ENCODE data around the gene SLC6A5. TPM values are rescaled to one million over a fixed set of nuclear protein-coding genes. Genes with fewer than 3 reads are reported as not detected.

The SLC6A5 gene
- total and polyA plus RNA-seq, 2 experiments from 2014 or later: not detected

GRCh38 chr11:20618083-20618482, 18.7 kb downstream of the SLC6A5 start:
- H3K27me3 ChIP-seq: peaks cover 10% of the 10 kb centered on the region

DNA sequence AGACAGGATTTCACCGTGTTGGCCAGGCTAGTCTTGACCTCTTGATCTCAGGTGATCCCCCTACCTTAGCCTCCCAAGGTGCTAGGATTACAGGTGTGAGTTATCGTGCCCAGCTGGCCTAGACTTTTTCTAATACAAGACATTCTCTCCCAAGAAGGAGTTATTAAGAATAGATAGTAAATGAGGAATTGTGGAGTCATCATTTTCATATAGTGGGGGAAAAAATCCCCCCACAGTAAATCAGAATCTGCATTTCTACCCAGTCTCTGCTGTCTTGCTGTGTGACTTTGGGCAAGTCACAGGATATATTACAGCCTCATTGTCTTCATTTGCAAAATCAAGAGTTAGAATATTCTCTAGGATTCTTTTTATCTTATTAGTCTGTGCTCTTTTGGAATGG, 21.6 kb downstream of the SLC6A5 start:
- Histone ChIP-seq H3K4me3 (no peak overlapping the region), H3K9me3 (ENCODE audit: low read depth) (no peaks in the 10 kb centered on the region), H3K27ac (no peak overlapping the region), H3K36me3 (no peaks in the 10 kb centered on the region), H3K27me3 (peaks cover 10% of the 10 kb centered on the region), H3K4me1 (ENCODE audit: low read depth) (no peaks in the 10 kb centered on the region)
- TF ChIP-seq, protein P1, sequence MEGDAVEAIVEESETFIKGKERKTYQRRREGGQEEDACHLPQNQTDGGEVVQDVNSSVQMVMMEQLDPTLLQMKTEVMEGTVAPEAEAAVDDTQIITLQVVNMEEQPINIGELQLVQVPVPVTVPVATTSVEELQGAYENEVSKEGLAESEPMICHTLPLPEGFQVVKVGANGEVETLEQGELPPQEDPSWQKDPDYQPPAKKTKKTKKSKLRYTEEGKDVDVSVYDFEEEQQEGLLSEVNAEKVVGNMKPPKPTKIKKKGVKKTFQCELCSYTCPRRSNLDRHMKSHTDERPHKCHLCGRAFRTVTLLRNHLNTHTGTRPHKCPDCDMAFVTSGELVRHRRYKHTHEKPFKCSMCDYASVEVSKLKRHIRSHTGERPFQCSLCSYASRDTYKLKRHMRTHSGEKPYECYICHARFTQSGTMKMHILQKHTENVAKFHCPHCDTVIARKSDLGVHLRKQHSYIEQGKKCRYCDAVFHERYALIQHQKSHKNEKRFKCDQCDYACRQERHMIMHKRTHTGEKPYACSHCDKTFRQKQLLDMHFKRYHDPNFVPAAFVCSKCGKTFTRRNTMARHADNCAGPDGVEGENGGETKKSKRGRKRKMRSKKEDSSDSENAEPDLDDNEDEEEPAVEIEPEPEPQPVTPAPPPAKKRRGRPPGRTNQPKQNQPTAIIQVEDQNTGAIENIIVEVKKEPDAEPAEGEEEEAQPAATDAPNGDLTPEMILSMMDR (IDR thresholded peaks at IDR 0.05; ENCODE audit: low read depth, low read length): no peak
- no peak for DNase-seq (ENCODE audit: low read depth in 1 of 2, low spot score in 1 of 2)

More at GRCh38 chr11:20618083-20618482, 18.7 kb downstream of the SLC6A5 start:
- TF ChIP-seq, protein P1 (IDR thresholded peaks at IDR 0.05; ENCODE audit: low read depth, low read length): no peak
- H3K27ac ChIP-seq: no peak overlapping the region
- no peak overlapping the region for H3K4me3 ChIP-seq
- no peaks in the 10 kb centered on the region for H3K36me3 ChIP-seq
- no peaks in the 10 kb centered on the region for H3K9me3 ChIP-seq (ENCODE audit: low read depth)
- no peaks in the 10 kb centered on the region for H3K4me1 ChIP-seq (ENCODE audit: low read depth)
- DNase-seq (ENCODE audit: low read depth in 1 of 2, low spot score in 1 of 2): peak in 1 of 2 donors; percentile 82

GRCh38 chr11:20621679-20622078, 22.3 kb downstream of the SLC6A5 start:
- H3K36me3 ChIP-seq: no peaks in the 10 kb centered on the region
- no peak for DNase-seq (ENCODE audit: low read depth in 1 of 2, low spot score in 1 of 2)
- TF ChIP-seq, protein P1 (IDR thresholded peaks at IDR 0.05; ENCODE audit: low read depth, low read length): no peak

GRCh38 chr11:20623252-20623651, 23.8 kb downstream of the SLC6A5 start:
- H3K9me3 ChIP-seq (ENCODE audit: low read depth): no peaks in the 10 kb centered on the region
- H3K4me3 ChIP-seq: no peak overlapping the region
- peaks cover 10% of the 10 kb centered on the region for H3K27me3 ChIP-seq
- no peaks in the 10 kb centered on the region for H3K36me3 ChIP-seq
- peaks cover 7% of the 10 kb centered on the region for H3K4me1 ChIP-seq (ENCODE audit: low read depth)
- no peak for DNase-seq (ENCODE audit: low read depth in 1 of 2, low spot score in 1 of 2)
- no peak overlapping the region for H3K27ac ChIP-seq
- TF ChIP-seq, protein P1 (IDR thresholded peaks at IDR 0.05; ENCODE audit: low read depth, low read length): no peak

More at GRCh38 chr11:20621679-20622078, 22.3 kb downstream of the SLC6A5 start:
- Histone ChIP-seq H3K27me3 (peaks cover 10% of the 10 kb centered on the region), H3K4me1 (ENCODE audit: low read depth) (no peaks in the 10 kb centered on the region), H3K27ac (no peak overlapping the region), H3K9me3 (ENCODE audit: low read depth) (no peaks in the 10 kb centered on the region), H3K4me3 (no peak overlapping the region)

DNA sequence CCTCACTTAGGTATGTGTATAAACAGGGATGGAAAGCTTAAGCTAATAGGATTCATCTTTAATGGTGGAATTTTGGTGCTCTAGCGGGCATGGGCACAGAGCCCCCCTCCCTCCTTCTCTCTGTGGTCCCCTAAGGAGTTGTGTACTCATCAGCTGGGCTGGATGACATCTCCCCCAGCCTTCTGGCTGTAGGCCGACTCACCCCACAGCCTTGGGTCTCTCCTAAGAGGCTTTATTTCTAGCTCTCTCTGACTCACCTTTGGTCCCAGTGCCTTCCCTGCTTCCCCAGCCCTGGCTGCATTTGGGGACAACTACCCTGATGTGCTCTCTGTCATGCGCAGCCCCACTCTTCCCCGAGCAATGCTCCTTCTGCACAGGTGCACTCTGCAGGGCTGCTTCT, 26.9 kb downstream of the SLC6A5 start:
- Histone ChIP-seq H3K27me3 (peaks cover 5% of the 10 kb centered on the region), H3K4me1 (ENCODE audit: low read depth) (peaks cover 7% of the 10 kb centered on the region), H3K9me3 (ENCODE audit: low read depth) (no peaks in the 10 kb centered on the region), H3K36me3 (no peaks in the 10 kb centered on the region), H3K27ac (no peak overlapping the region), H3K4me3 (no peak overlapping the region)
- no peak for DNase-seq (ENCODE audit: low read depth in 1 of 2, low spot score in 1 of 2)
- TF ChIP-seq, protein P1 (IDR thresholded peaks at IDR 0.05; ENCODE audit: low read depth, low read length): no peak

DNA sequence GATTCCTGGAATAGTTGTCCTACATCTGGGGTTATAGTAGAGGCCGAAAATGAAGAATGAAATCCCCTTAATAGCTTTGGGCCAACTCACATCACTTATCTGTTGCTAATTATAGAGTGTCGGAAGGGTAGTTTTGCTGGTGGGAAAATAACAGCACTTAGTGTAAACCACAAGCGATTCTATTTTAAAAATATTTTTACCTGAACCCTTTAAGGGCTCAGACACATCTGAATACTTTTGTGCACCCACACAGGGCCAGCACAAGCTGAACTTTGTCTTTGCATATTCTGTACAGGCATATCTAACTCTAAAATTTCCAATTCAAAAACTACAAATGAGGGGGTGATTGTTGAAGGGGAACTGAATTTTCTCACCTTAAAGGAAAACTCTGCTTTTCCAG, 27.6 kb downstream of the SLC6A5 start:
- Histone ChIP-seq H3K27me3 (no peaks in the 10 kb centered on the region), H3K27ac (no peak overlapping the region), H3K9me3 (ENCODE audit: low read depth) (no peaks in the 10 kb centered on the region), H3K4me1 (ENCODE audit: low read depth) (peaks cover 7% of the 10 kb centered on the region), H3K4me3 (no peak overlapping the region), H3K36me3 (no peaks in the 10 kb centered on the region)
- TF ChIP-seq, protein P1 (IDR thresholded peaks at IDR 0.05; ENCODE audit: low read depth, low read length): no peak
- DNase-seq (ENCODE audit: low read depth in 1 of 2, low spot score in 1 of 2): no peak
